ENCODE measurements around the gene RAD23B.

RAD23B gene

GRCh38 chr9:107328510-107328909 lies 45.4 kb downstream of the RAD23B start:
- intact Hi-C loops (cut with DNase I): no loop called here
- no peak for DNase-seq

- intact Hi-C loops (cut with DNase I): loop anchor here (10.0 kb wide), 1 partner anchor 46 kb away; the partner anchor contains the start of gene RAD23B
- no peak for DNase-seq
Measured at GRCh38 chr9:107330420-107330819, 47.3 kb downstream of the RAD23B start.

GRCh38 chr9:107332883-107333282 lies 49.8 kb downstream of the RAD23B start:
- DNase-seq: no peak
- intact Hi-C loops (cut with DNase I): loop anchor here (10.0 kb wide), 1 partner anchor 48 kb away; the partner anchor contains the start of gene RAD23B

- no peak for DNase-seq
- intact Hi-C loops (cut with DNase I): loop anchor here (10.0 kb wide), 1 partner anchor 49 kb away; the partner anchor contains the start of gene RAD23B
Measured at GRCh38 chr9:107333363-107333762, 50.3 kb downstream of the RAD23B start.

- intact Hi-C loops (cut with DNase I): loop anchor here (10.0 kb wide), 1 partner anchor 49 kb away; the partner anchor contains the start of gene RAD23B
- DNase-seq: no peak
Measured at GRCh38 chr9:107334103-107334776, 51.2 kb downstream of the RAD23B start.

GRCh38 chr9:107335331-107335730 lies 52.3 kb downstream of the RAD23B start:
- no peak for DNase-seq
- intact Hi-C loops (cut with DNase I): loop anchor here (10.0 kb wide), 1 partner anchor 51 kb away; the partner anchor contains the start of gene RAD23B

GRCh38 chr9:107336718-107337360 lies 53.8 kb downstream of the RAD23B start:
- intact Hi-C loops (cut with DNase I): loop anchor here (10.0 kb wide), 1 partner anchor 52 kb away; the partner anchor contains the start of gene RAD23B
- DNase-seq: peak in 5 of 10 donors; percentile 27 to 89 (median 34)

GRCh38 chr9:107337676-107338590 lies 54.9 kb downstream of the RAD23B start:
- DNase-seq: peak in 7 of 10 donors; percentile 36 to 89 (median 61)
- intact Hi-C loops (cut with DNase I): loop anchor here (10.0 kb wide), 1 partner anchor 53 kb away; the partner anchor contains the start of gene RAD23B

DNA sequence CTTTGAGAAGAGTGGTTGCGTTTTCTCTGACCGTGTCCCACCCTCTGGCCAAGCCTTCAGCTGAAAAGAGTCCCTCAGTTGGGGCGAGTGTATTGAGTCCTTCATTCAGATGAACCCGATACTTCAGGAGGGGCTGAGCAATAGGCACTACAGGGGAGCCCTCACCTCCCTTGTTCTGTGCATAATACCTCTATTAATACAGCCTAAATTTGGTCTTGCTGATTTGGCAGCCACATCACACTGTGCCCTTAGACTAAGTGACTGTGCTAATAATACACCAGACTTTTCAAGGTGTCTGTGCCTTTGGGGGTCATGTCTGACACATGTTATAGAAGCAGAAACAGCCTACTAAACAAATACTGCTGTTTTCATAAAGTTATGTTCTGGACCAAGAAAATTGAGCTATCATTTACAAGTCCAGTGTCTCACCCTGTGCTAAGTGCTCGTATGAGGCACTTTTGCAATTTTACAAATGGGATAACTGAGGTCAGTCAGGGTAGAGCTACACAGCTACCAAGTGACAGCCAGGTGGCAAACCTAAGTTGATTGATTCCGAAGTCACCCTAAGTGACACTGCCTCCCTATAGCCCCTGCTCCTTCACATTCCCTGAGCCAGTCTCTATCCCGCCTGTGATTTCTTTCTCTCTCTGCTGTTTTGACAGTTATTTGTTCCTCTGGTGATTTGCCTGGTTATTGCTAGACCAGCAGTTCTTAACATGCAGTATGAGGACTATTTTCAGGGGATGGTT lies 56.0 kb downstream of the RAD23B start:
- intact Hi-C loops (cut with DNase I): loop anchor here (10.0 kb wide), 1 partner anchor 54 kb away; the partner anchor contains the start of gene RAD23B

DNA sequence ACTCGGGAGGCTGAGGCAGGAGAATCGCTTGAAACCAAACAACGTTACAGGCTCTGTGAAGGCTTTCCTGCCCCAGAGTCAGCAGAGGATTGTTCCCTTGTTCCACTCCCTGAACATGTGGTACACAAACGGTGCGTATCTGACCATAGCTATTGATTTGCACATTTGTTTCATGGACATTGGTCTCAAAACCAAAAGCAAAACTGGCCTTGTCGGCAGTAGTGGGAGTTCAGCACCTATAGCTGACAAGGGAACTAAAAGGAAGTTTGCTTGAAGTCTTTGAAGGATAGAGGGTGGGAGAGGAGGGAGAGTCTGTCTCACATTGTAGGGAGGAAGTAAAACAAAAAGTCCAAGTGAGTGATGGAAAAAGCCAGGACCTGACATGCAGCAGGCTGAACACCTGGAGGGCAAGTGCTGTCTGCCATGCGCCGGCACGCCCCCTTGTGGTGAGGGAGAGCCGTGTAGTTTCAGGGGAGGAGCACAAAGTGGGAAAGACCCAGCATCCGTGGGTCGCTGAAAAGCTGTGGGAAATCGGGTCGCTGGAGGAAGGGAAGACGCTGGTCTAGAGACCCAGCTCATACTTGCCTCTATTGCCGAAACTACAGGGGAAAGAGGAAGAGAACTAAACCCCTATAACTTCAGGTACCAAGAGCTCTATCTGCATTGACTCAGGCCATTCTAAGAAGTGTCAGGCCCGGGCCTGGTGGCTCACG lies 58.0 kb downstream of the RAD23B start:
- peak in 9 of 10 donors; percentile 36 to 95 (median 74) for DNase-seq
- intact Hi-C loops (cut with DNase I): loop anchor here (5.0 kb wide), 1 partner anchor 104 kb away; no protein-coding TSS in a partner anchor

More for the DNA sequence above, 56.0 kb downstream of the RAD23B start:
- DNase-seq: no peak

DNA sequence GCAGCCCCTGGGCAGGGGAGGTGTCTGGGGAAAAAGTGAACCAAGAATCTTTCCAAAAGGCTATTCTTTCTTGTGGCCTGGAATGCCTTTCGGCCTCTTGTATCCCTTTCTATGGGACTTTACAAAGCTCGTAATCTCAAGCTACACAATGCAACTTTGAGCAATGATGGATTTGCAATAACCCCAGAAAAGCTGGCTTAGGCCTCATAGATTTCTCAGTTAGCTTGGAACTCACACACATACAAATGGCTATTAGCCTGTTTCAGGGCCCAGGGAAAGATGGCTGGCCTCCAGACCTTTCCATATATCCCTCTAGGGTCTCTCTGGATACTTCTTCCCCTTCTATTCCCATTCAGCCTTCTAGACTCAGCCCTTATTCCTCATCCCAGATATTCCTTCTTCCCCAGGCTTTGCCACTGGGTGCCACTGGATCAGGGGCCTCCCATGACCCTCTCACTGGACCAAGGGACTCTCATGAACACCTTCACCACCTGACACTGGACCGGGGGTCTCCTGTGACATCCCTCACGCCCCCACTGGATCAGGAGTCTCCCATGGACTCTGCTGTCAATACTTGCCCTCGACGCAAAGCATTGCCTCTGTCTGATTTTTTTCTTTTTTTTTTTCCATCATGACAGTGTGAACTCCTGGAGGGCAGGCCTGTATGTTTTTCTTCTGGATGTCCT lies 59.5 kb downstream of the RAD23B start:
- DNase-seq: no peak
- intact Hi-C loops (cut with DNase I): loop anchor here (5.0 kb wide), 1 partner anchor 105 kb away; no protein-coding TSS in a partner anchor

GRCh38 chr9:107345327-107345726 lies 62.2 kb downstream of the RAD23B start:
- DNase-seq: no peak
- intact Hi-C loops (cut with DNase I): no loop called here

DNA sequence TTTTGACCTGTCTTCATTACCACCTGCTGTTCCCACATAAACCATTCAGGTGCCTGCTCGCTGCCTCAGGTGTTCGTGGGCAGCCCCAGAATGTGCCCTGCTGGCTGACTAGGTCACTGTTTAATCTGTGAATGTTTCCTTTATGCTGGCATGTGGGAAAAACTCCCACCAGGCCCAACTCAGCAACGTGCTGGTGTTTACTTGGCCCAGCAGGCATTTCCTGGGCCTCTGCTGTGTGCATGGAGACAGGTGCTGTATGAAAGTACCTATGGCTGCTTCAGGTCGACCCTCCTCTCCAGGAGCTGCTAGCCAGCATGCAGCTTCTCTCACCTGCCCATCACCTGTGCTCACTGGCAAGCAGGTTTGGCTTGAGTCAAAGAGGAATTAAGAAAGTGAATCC lies 65.8 kb downstream of the RAD23B start:
- intact Hi-C loops (cut with DNase I): no loop called here
- no peak for DNase-seq

DNA sequence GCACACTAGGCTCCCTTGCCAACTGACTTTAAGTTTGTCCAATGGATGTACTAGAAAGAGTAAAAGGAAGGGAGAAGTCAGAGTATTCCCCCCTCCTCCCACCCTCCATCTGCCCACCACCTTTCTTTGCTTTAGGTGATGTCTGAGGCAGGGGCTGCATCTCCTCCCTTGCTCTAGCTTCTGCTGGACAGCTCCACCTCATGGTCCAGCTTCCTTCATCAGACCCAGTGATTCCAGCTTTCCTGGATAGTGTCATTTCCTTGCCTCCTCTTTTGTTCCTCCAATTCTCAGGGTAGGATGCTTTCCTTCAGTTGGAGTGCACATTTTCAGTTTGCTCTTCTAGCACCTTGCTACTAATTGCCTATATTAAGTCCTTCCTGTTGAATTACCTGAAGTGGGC lies 67.4 kb downstream of the RAD23B start:
- intact Hi-C loops (cut with DNase I): no loop called here
- DNase-seq: no peak

- intact Hi-C loops (cut with DNase I): no loop called here
Measured at GRCh38 chr9:107351382-107352045, 68.4 kb downstream of the RAD23B start.

GRCh38 chr9:107355394-107355793 lies 72.3 kb downstream of the RAD23B start:
- DNase-seq: no peak
- intact Hi-C loops (cut with DNase I): no loop called here

More at GRCh38 chr9:107351382-107352045, 68.4 kb downstream of the RAD23B start:
- DNase-seq: no peak

- intact Hi-C loops (cut with DNase I): no loop called here
- DNase-seq: peak in 4 of 10 donors; percentile 9 to 82 (median 15)
Measured at GRCh38 chr9:107358986-107359385, 75.9 kb downstream of the RAD23B start.

GRCh38 chr9:107360098-107360497 lies 77.0 kb downstream of the RAD23B start:
- intact Hi-C loops (cut with DNase I): no loop called here
- DNase-seq: peak in 5 of 10 donors; percentile 14 to 84 (median 48)

Data from posterior cingulate gyrus (tissue), 11 donors.